SK-N-MC (cell line): Measurements from ENCODE around the gene SLC24A4.

Experiments
- DNase-seq: peaks from one replicate; pipeline ENCODE4 v3.0.0-alpha.2; 2011; ENCODE audit warnings: low read depth, low spot score
- H3K27ac ChIP-seq: fragments of 200-600 bp; sonication (generic); 2 replicates; pipeline ENCODE4 v1.5.1; 2016; ENCODE audit warnings: mixed run types
- H3K36me3 ChIP-seq: fragments of 200-600 bp; sonication (generic); 2 replicates; pipeline ENCODE4 v1.6.1; 2017; ENCODE audit warnings: antibody characterized with exemption, low read length, mixed read lengths; ENCODE audit not compliant: insufficient read depth
- H3K4me3 ChIP-seq: fragments of 200-600 bp; sonication (generic); 2 replicates; pipeline ENCODE4 v1.5.1; 2016
- H3K9ac ChIP-seq: fragments of 200-600 bp; sonication (generic); 2 replicates; pipeline ENCODE4 v1.8.0; 2017; ENCODE audit warnings: mixed run types, mixed read lengths; ENCODE audit not compliant: insufficient read length
- H3K9me3 ChIP-seq: fragments of 200-600 bp; sonication (generic); 2 replicates; pipeline ENCODE4 v1.6.1; 2017; ENCODE audit warnings: low read depth, mild to moderate bottlenecking, antibody characterized with exemption, low read length, moderate library complexity, mixed read lengths
- EZH2 ChIP-seq: fragments of 200-600 bp; sonication (generic); IDR thresholded peaks from one replicate; pipeline ENCODE4 v1.6.1; 2017; ENCODE audit warnings: antibody characterized with exemption
- FOXP2 ChIP-seq: optimal IDR thresholded peaks from 2 replicates; pipeline ENCODE3; 2011; ENCODE audit warnings: mild to moderate bottlenecking, moderate library complexity; ENCODE audit not compliant: insufficient read depth; ENCODE audit errors: extremely low read length, control extremely low read depth
- POLR2AphosphoS5 ChIP-seq: IDR thresholded peaks from 2 replicates; pipeline ENCODE4 v1.6.1; 2012; ENCODE audit warnings: mild to moderate bottlenecking, low read depth, low read length, borderline replicate concordance

Gene SLC24A4

DNA sequence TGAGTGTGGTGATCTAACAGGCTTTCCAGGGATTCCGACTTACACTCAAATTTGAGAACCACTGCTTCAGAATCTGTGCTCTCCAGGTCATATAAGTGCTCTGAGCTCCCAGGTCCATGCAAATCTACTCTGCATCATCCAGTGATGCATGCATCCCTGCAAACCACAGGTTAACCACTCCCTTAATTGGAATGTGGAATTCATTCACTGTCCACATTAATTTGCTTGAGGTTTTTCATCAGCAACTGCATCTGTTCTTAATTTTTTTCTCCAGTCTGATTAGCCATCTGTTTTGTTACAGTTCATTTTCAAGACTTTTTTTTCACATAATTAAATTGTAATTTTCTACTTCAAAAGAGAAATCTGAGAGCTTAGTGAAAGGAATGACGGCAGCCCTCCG is 147.2 kb downstream of the SLC24A4 start:
- H3K4me3 ChIP-seq: no peak overlapping the region
- no peak for DNase-seq
- H3K36me3 ChIP-seq: no peaks in the 10 kb centered on the region
- TF ChIP-seq FOXP2: no peak
- no peak for TF ChIP-seq POLR2AphosphoS5
- no peak for TF ChIP-seq EZH2
- no peak overlapping the region for H3K27ac ChIP-seq
- H3K9ac ChIP-seq: no peak overlapping the region
- no peaks in the 10 kb centered on the region; the same call in 1 of the 2 replicates for H3K9me3 ChIP-seq

DNA sequence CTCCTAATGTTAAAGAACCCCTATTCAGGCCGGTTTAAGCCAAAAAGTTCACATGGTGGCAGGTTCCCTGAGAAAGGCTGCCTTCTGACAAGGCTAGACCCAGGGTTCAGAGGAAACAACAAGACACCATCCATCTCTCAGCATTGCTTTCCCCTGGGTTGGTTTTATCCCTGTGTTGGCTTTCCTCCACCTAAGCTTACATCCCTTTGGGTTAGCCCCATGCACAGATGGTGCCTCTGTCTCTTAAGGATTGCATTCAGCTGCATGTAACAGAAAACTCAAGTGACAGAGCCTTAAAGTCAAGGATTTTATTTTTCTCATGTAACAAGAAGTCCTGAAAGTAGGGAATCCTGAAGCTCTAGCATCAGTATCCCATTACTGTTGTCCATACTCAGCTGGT is 147.8 kb downstream of the SLC24A4 start:
- Histone ChIP-seq H3K4me3 (no peak overlapping the region), H3K9me3 (no peaks in the 10 kb centered on the region; the same call in 1 of the 2 replicates), H3K27ac (no peak overlapping the region), H3K36me3 (no peaks in the 10 kb centered on the region), H3K9ac (no peak overlapping the region)
- TF ChIP-seq EZH2: no peak
- TF ChIP-seq FOXP2: no peak
- no peak for TF ChIP-seq POLR2AphosphoS5
- DNase-seq: no peak

DNA sequence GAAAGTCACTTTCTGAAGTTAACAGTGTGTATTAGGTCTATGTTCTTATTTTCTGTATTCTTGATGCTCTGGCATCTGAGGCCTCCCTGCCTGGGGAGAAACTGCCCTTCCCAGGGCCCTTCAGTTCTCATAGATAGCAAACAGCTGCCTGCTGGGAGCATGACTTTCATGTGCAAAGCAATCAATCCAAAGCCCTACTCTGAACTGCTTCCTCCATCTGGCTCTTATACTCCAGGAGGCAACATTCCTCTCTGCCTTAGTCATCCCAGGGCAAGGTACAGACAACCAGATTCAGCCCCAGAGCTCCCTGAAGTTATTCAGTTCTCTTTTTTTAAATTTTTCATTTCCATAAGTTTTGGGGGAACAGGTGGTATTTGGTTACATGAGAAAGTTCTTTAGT is 149.0 kb downstream of the SLC24A4 start:
- Histone ChIP-seq H3K27ac (no peak overlapping the region), H3K9ac (no peak overlapping the region), H3K9me3 (no peaks in the 10 kb centered on the region; the same call in 1 of the 2 replicates), H3K36me3 (no peaks in the 10 kb centered on the region), H3K4me3 (no peak overlapping the region)
- no peak for DNase-seq
- TF ChIP-seq POLR2AphosphoS5: no peak
- TF ChIP-seq FOXP2: no peak
- no peak for TF ChIP-seq EZH2

DNA sequence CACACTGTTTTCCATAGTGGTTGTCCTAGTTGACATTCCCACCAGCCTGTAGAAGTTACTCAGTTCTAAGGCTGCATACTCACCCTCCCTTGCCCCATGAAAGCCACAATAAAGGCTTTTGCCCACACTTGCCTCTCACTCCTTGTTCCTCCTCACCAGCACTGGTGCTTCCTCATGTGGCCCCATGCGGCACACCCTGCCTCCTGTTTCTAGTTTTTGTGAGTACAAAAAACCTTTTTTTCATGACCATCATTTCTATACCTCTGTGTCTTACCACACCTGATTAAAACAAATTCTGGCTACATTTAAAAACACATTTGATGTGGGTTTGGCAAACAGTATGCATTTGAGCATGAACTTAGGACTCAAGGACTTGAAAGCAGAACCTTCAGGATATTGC is 149.9 kb downstream of the SLC24A4 start:
- Histone ChIP-seq H3K4me3 (no peak overlapping the region), H3K27ac (no peak overlapping the region), H3K9me3 (no peaks in the 10 kb centered on the region), H3K9ac (no peak overlapping the region), H3K36me3 (no peaks in the 10 kb centered on the region)
- DNase-seq: no peak
- TF ChIP-seq FOXP2: no peak
- no peak for TF ChIP-seq EZH2
- TF ChIP-seq POLR2AphosphoS5: no peak

- no peak overlapping the region for H3K27ac ChIP-seq
- H3K36me3 ChIP-seq: no peaks in the 10 kb centered on the region
- no peaks in the 10 kb centered on the region for H3K9me3 ChIP-seq
- TF ChIP-seq POLR2AphosphoS5 (no peak), FOXP2 (no peak), EZH2 (no peak)
- no peak for DNase-seq
- H3K4me3 ChIP-seq: no peak overlapping the region
- no peak overlapping the region for H3K9ac ChIP-seq
These were observed 150.4 kb downstream of the SLC24A4 start for GRCh38 chr14:92473261-92473968.

DNA sequence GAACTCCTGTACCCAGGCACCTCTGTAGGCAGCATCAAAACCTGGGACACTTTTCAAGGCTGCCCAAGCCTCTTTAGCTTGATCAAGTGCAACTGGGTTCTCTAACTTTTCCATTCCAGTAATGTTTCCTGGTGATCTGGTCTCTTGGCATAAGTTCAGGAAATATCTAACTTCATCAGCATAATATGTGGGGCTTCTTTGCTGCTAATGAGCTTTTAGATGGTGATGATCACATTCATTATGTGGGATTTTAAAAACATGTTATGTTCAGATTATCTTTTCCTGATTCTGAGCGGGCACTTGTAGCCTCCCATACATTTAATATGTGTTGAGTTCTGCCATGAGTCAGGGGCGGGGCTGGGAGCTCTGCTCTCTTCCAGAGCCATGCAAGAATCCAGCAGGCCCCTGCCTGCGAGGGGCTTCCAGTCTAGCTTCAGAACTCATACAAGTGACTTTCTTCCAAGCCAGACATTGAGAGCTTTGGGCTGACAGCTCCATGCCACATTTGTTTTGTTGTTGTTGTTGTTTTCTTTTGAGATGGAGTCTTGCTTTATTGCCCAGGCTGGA is 151.1 kb downstream of the SLC24A4 start:
- Histone ChIP-seq H3K36me3 (no peaks in the 10 kb centered on the region), H3K4me3 (no peak overlapping the region), H3K27ac (no peak overlapping the region), H3K9me3 (no peaks in the 10 kb centered on the region), H3K9ac (no peak overlapping the region)
- DNase-seq: no peak
- TF ChIP-seq EZH2 (no peak), POLR2AphosphoS5 (no peak), FOXP2 (no peak)

- Histone ChIP-seq H3K27ac (no peak overlapping the region), H3K36me3 (no peaks in the 10 kb centered on the region), H3K9ac (no peak overlapping the region), H3K4me3 (no peak overlapping the region), H3K9me3 (no peaks in the 10 kb centered on the region)
- DNase-seq: no peak
- TF ChIP-seq POLR2AphosphoS5 (no peak), FOXP2 (no peak), EZH2 (no peak)
These were observed 152.1 kb downstream of the SLC24A4 start for GRCh38 chr14:92475037-92475436.

- no peaks in the 10 kb centered on the region for H3K36me3 ChIP-seq
- H3K4me3 ChIP-seq: no peak overlapping the region
- H3K9me3 ChIP-seq: no peaks in the 10 kb centered on the region
- no peak for DNase-seq
- no peak overlapping the region for H3K9ac ChIP-seq
- H3K27ac ChIP-seq: no peak overlapping the region
- TF ChIP-seq POLR2AphosphoS5 (no peak), FOXP2 (no peak), EZH2 (no peak)
These were observed 152.7 kb downstream of the SLC24A4 start for GRCh38 chr14:92475451-92476187.

- no peak overlapping the region for H3K27ac ChIP-seq
- no peak for DNase-seq
- no peak overlapping the region for H3K9ac ChIP-seq
- TF ChIP-seq EZH2 (no peak), FOXP2 (no peak), POLR2AphosphoS5 (no peak)
- no peak overlapping the region for H3K4me3 ChIP-seq
- H3K36me3 ChIP-seq: no peaks in the 10 kb centered on the region
- H3K9me3 ChIP-seq: no peaks in the 10 kb centered on the region
These were observed 157.9 kb downstream of the SLC24A4 start for GRCh38 chr14:92480856-92481255.
